GM19025 (cell line): ENCODE results near the gene SMARCAD1.

ENCODE experiments used
- ATAC-seq: cut with Tn5 transposase; IDR thresholded peaks from one replicate; pipeline ENCODE4 v1.9.1; 2021; ENCODE audit warnings: mild to moderate bottlenecking, low read depth, moderate library complexity; ENCODE audit not compliant: unreplicated experiment

The SMARCAD1 gene

DNA sequence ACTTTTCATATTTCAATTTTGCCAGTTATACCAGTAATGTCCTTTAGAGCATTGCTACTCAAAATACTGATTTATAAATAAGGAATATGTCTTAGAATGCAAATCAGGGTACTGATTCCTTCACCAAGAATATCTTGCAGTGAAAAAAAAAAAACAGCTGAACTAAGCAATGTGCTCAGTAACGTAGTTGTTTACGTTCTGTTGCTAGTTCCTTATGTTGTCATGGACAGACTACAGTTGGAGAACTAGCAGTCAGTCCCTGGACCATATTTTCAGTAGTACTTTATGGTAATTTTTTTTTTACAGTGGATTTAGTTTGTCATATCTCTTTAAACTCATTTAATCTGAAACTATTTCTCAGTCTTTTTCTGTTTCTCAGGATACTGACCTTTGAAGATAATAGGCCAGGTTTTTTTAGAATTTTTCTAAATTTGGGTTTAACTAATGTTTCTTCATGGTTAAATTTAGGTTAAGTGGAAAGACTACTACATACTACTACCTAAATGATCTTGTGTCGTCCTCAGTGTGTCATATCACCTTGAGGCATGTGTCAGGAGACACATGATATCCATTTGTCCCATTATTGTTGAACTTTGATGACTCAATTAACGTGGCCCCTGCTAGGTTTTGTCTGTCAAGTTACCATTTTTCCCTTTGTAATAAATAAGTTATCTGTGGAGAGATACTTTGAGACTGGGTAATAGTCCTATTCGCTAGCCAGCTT is 21.0 kb downstream of the SMARCAD1 start:
- no peak for ATAC-seq

DNA sequence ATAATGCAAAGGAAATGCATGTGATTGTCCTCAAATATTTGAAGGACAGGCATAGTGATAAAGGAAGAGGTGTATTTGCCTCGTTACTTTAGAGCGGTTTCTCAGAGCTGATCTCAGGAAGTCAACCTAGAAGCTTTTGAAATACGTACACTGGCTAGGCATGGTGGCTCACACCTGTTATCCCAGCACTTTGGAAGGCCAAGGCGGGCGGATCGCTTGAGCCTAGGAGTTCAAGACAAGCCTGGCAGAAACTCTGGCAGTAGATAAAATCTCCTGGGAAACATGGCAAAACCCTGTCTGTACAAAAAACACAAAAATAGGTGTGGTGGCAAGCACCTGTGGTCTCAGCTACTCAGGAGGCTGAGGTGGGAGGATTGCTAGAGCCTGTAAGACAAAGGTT is 24.9 kb downstream of the SMARCAD1 start:
- ATAC-seq = no peak

DNA sequence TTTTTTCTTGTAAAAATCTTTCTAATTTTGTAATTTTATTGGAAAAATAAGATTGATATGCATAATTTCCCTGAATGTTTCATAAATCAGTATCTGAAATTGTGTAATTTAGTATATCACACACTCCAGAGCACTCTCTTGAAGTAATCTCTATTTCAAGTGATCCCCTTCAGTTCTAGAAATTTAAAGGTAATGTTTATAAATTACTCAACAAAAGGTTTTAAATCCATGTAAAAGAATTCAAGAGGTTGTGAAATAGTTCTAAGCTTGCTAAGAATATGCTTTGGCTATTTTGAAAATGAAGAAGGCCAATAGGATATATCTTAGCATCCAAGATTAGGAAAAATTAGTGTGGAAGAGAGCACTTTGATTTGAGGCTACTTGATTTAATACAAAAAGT is 28.2 kb downstream of the SMARCAD1 start:
- ATAC-seq = no peak

DNA sequence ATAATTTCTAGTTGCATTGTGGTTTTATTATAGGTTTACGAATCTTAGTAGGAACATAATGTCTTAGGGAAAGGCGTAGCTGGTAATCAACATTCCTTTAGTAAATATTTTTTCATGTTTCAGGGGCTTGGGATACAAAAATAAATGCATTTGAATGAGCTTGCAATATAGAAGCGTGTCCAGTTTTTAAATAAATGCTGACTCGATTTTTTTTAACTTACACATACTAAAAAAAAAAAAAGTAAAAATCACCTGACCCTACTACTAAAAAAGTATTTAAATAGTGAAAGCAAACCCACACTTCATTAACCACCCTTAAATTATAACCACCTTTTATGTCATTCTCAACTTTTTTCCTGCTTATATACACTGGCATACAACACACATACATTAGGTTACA is 29.6 kb downstream of the SMARCAD1 start:
- ATAC-seq = no peak

DNA sequence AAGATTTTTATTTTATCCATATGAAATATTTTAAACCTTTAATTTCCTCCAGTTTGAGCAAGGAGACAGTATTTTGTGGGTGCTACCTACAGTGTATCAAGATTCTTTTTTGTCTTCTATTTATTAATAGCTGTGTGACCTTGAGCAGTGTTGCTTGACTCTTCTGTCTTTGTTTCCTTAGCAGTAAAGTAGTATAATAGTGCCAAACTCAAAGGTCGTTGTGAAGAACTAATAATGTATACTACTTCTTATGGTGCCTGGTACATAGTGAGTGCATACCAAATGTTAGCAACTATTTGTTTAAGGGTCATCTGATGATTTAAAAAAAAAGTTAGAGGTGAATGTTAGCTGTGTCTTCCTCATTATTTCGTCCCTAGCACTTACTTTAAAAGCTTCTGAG is 30.5 kb downstream of the SMARCAD1 start:
- no peak for ATAC-seq

DNA sequence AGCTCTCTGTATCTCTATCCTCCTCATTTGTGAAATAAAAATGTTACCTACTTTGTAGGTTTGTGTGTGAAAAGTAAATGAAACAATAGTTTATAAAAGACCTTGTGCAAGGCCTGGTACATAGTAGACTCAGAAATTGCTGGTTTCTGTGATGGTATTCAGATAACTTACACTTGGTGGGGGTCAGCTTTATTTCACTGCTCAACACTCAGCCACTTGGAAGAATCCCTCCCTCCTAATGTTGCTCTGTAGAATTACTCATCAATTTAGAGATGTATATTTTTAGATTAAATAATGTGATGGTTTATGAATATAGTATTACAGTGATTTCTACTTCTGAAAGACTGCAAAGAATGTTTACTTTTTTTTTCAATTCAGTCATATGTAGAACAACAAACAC is 32.7 kb downstream of the SMARCAD1 start:
- ATAC-seq = no peak

DNA sequence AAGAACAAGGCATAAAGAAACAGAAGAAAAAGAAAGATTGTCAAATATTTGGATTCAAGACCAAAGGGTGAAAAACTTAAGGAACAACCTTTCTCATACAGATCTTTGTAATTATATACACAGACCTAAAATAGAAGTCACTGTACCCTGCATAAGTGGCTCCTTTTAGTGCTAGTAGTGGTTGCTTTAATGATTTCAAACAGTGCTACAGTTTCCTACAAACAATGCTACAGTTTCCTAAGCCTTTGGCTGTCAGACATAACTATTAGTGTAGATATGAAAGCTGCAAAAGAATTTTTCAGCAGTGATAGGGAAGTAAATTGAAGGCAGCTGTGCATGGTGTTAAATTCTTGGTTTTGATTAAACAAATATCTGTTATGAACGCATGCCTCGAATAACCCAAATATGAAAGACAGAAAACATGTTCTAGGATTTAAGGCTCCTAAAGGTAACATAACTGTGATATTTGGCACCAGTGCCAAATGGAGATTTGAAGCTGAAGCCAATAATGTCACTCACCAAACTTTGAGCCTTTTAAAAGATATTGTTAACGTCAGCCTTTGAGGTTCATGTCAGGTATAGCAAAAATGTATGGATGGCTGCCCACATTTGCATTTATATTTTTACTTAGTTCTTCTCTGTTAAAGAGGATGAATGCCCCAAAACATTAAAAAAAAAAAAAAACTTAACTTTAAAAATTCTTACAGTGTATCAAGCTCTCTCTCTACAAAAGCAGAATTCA is 36.6 kb downstream of the SMARCAD1 start:
- ATAC-seq = no peak

DNA sequence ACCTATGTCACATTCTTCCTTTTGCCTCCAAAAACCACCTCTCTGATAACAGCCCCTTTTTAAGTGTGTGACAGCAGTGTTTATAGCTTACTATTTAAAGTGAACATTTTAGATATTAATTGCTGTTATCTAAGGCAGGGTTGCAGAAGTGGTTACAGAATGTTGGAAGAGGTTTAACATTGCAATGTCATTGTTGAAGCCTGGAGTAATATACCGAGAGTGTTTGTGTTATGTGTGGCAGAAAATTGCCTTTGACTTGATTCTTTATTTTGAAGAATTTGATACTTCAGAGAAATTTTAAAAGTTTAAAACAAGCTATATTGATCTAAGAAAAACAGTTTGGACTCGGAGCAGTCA is 37.1 kb downstream of the SMARCAD1 start:
- no peak for ATAC-seq

DNA sequence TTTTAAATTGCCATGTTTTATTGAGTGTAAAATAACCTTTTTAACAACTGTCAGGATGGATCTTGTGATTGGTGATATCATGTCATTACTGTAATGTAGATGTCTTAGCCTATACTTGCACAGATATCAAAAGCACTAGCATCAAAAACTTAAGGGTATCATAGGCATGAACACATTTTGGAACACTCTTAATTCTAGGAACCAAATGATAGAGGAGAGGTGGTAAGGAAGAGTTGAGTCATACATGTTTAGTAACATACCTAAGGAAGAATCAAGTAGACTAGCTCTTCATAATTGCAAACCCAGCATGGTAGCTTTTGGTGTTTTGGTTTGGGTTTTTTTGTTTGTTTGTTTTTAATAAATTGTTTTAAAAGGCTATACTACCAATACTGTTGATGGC is 43.4 kb downstream of the SMARCAD1 start:
- ATAC-seq = no peak

DNA sequence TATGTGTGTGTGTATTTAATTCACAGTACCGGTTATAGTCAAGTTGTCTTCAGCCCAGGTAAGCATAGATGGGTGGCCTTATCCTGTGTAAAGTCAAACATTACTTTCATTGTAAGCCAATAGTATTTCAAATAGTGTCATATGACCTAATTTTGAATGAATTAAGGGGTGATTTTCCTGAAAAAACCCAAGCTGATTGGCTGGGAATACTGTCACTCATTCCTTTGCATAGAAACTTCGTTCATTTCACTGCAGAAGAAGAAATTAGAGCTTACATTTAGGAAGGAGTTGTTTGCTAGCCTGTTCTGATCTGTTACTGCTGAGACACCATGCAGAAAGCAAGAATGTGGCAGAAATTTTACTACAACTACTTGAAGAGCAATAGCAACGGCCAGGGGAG is 45.4 kb downstream of the SMARCAD1 start:
- ATAC-seq = no peak

DNA sequence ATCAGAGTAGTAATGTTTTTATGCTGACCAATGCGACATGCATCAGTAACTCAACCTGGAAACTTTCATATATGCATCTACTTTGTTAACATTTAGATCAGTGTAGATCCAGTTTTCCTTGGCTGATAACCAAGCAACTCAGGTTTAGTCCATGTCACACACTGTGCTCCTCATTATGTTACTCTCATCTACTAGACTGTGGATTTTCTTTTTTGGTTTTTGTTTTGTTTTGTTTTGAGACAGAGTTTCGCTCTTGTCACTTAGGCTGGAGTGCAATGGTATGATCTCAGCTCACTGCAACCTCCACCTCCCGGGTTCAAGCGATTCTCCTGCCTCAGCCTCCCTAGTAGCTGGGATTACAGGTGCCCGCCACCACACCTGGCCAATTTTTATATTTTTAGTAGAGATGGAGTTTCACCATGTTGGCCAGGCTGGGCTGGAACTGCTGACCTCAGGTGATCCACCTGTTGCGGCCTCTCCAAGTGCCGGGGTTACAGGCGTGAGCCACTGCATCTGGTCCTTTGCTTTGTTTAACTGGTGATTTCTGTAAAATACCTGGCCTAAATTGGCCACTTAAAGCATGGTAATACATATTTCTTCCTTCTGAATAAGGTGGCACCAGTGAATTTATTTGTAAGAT is 48.6 kb downstream of the SMARCAD1 start:
- no peak for ATAC-seq

DNA sequence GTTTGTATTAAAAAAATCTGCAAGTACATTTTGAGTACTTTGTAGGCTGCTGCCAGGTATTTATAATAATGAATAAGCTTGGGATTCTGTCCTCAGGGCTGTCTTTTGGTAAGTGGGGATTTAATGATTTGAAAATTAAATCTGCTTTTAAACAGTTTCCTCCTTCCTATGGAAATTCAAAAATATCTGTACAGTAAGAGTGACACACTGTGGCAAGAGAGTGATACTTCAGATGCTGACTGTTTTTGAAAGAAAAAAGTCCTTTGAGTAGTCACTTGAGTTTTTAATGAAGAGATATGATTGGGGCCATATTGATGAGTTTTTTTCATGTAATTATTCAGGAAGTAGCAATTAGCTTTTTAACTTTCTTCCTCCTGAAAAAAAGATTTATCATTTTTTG is 49.2 kb downstream of the SMARCAD1 start:
- no peak for ATAC-seq

DNA sequence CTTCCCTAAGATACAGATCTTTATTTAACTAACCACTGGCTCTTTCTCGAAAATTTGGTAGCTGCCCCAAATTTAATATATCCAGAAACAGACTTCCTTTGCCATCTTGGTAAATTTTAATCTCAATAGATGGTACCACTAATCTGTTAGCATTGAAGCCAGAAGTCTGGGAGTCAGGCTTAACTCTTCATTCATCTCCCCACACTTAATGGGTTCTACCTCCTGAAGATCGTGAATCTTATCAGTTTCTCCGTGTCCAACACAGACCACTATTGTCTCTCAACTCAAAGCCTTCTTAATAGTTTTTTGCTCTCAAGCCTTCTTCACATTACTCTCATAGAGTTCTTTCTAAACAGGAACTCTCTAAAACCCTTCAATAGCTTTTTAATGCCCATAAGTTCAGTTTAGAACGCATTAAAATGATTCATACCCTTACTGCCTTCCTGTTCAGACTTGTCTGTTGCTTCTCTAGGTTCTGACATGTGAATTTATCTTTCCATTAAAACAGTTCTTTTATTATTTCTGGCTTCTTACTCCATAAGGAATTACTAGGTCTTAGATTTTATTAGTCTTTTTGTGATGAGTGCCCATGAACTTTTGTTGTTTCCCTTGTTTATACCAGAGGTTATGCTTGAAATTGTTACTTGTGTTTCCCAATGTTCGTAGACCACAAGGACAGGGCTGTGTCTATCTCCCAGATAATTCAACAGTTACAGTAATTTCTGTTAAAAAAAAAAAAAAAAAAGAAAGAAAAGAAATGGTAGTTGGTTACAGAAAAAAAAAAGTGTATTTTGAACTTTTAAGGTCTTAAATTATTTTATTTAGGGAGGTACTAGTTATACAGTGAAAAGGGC is 54.7 kb downstream of the SMARCAD1 start:
- ATAC-seq = no peak

DNA sequence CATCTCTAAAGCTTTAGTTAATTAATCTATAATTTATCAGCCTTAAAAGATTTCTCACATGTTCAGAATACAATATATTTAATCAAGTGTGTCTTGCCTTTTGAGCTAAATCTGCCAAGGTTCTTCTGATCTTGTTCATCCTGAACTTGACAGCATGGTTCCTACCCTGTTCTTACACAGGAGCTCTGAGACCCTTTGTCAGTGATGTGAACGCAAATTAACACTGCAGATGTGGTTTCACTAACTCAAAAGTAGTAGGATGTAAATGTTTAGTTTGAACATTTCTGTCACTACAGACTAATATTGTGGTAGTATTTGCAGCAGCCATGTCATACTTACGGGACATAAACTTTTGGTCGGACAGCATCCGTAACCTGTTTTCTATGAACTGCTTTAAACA is 59.4 kb downstream of the SMARCAD1 start:
- ATAC-seq = no peak

DNA sequence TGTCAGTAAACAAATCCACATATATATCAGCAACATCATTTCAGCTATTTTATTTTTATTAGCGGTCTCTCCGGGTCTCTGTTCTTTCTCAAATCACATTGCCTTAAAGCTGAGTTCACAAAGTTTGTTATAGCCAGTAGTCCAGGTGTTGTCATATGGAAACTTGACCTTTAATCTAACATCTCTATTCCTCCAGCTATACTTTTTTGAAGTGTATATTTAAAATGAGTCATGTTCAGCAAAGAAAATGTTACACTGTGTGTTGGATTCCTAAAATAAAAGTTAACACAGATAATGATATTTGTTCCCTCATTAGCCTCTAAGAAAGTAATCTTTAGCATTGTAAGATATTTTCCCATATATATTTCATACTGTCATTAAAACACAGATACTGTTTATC is 63.6 kb downstream of the SMARCAD1 start:
- no peak for ATAC-seq

DNA sequence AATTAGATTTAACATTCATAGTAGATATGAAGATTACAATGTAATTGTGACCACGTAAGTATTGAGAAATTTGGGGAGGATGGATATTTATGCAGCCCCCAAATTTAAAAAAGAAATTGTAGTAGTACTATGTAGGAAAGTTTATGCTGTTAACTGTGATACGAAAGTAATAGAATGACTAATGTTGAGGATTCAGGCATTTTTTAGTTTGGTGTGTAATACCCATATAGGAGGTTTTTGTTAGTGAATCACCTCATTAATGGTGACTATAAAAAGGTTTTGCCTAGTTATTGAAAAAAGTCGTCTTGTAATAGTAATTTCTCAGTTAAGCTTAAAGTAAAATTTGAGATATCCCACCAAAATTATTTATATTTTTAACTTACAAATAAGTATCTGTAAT is 67.2 kb downstream of the SMARCAD1 start:
- no peak for ATAC-seq

DNA sequence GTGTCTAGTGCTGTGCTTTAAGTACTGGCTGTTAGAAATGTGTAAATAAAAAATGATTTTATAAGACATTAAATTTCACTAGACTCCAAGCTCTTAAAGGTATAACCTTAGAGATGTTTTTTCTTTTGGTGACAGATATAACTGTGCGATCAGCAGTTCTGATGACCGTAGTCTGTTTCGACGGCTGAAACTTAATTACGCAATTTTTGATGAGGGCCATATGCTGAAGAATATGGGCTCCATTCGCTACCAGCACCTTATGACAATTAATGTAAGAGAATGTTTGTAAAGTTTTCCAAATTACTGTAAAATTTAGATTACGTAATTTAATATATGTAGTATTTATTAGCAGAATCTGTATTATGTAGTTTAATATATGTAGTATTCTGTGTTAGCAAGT is 68.5 kb downstream of the SMARCAD1 start:
- no peak for ATAC-seq

DNA sequence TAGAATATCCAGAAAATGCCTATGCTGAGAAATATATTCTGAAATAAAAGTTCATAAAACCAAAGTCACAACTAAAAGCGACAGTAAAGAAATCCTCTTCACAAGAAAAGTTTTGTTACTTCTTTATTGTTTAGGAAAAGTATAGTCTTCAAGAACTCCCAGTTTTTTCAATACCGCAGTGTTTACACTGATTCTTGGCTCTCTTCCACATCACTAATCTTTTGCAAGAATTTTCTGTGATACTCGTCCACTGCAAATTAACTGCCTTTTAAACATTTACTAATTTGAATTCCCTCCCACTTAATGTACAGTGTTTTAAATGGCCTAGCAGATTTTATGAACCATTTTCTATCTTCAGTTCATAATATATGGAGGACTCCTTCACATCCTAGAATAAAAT is 69.9 kb downstream of the SMARCAD1 start:
- ATAC-seq = no peak

DNA sequence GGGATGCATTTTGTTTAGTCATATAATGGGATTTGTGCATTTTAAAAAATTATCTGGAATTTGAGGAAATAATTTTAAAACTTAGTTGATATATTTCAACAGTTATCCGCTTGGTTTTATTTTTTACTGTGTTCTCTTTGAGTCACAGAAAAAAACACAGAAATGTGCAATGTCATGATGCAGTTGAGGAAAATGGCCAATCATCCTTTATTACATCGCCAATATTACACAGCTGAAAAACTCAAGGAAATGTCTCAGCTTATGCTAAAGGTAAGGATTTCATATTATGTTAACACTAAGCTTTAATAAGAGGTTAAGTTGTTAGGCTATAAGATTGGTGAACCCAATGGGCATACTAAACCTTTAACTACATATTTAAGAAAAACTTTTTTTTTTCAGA is 71.1 kb downstream of the SMARCAD1 start:
- no peak for ATAC-seq

DNA sequence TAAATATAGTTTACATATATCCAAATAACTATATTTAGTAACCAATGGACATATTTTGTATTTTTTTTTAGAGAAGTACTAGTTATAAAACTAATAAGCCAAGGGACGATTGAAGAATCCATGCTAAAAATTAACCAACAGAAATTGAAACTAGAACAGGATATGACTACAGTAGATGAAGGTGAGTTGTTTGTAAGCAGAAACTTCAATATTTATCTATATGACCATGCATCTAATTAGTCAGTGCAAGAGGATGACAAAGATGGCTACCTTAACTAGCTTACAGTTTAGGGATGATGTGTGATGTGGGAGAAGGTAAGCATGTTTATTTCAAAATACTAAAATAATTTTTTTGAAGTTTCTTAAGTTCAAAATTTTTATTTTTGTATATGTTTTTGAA is 77.2 kb downstream of the SMARCAD1 start:
- ATAC-seq = no peak

DNA sequence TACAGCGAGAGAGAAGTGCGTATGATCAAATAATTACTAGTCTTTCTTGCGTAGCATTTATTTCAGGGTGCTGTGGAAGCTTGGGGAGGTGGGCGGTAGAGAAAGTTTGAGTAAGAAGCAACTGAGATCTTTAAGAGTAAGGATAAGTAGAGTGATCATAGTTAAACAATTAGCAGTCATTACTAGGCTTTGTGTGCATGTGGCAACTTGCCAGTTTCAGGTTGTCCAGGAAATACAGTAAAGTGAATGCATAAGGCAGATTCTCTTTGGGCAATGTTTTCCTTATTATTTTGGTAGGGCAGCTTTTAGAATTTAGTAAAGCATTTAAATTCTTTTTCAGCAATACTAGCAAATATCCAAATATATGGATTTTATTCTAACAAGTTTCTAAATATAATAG is 78.0 kb downstream of the SMARCAD1 start:
- ATAC-seq = no peak
